IMR-90 (cell line): ENCODE data around the gene SLC25A24. TPM values are rescaled to one million over a fixed set of nuclear protein-coding genes. Genes with fewer than 3 reads are reported as not detected.

ENCODE experiments used
- ATAC-seq: fragments of 200-7000 bp; cut with Tn5 transposase; 2 replicates; pipeline ENCODE4 v1.9.1; 2020; ENCODE audit warnings: low read depth, mild to moderate bottlenecking, moderate library complexity
- BruUV-seq: library from RNA; stranded (reverse); fragments of 400-500 nt; replicated peaks from 2 replicates; lab custom pipeline; 2021; lab: Mats Ljungman, UMichigan
- CTCF ChIA-PET: fragments of 300-600 bp; formaldehyde crosslinking; extraction: SDS; loops from one replicate; lab custom pipeline; 2021; ENCODE audit warnings: antibody characterized with exemption; lab: Yijun Ruan, JAX
- POLR2A ChIA-PET: fragments of 300-600 bp; sonication (Branson Sonifier 250); formaldehyde crosslinking; loops from one replicate; lab custom pipeline; 2022; ENCODE audit warnings: antibody characterized with exemption; ENCODE audit not compliant: unreplicated experiment; lab: Charles Lee
- DNase-seq: peaks from one replicate; pipeline ENCODE4 v3.0.0; 2013
- H2AFZ ChIP-seq: replicated peaks from 2 replicates; pipeline ENCODE3; 2013; ENCODE audit warnings: low read length, mild to moderate bottlenecking; ENCODE audit not compliant: poor library complexity
- H2AK5ac ChIP-seq: 2 replicates; pipeline ENCODE4 v1.6.1; 2013; ENCODE audit warnings: low read depth, low read length, inconsistent platforms
- H2AK9ac ChIP-seq: replicated peaks from 2 replicates; pipeline ENCODE3; 2013; ENCODE audit warnings: mild to moderate bottlenecking, low read depth, low read length, moderate library complexity; ENCODE audit not compliant: poor library complexity
- H2BK120ac ChIP-seq: 2 replicates; pipeline ENCODE4 v1.6.1; 2013; ENCODE audit warnings: low read depth, low read length, inconsistent platforms
- H2BK15ac ChIP-seq: 3 replicates; pipeline ENCODE4 v1.6.1; 2013; ENCODE audit warnings: low read depth, low read length, inconsistent platforms
- H2BK20ac ChIP-seq: 2 replicates; pipeline ENCODE4 v1.6.1; 2013; ENCODE audit warnings: low read depth, mild to moderate bottlenecking, inconsistent platforms, low read length, moderate library complexity
- H2BK5ac ChIP-seq: 2 replicates; pipeline ENCODE4 v1.6.1; 2013; ENCODE audit warnings: mild to moderate bottlenecking, low read depth, low read length, inconsistent platforms; ENCODE audit not compliant: poor library complexity, severe bottlenecking
- H3K14ac ChIP-seq: replicated peaks from 2 replicates; pipeline ENCODE4 v1.6.1; 2013; ENCODE audit warnings: low read depth, low read length, inconsistent platforms
- H3K18ac ChIP-seq: 2 replicates; pipeline ENCODE4 v1.6.1; 2013; ENCODE audit warnings: low read depth, low read length, control low read depth
- H3K23ac ChIP-seq: 2 replicates; pipeline ENCODE4 v1.6.1; 2013; ENCODE audit warnings: low read depth, low read length, inconsistent platforms
- H3K27ac ChIP-seq: 2 replicates; pipeline ENCODE4 v1.5.1; 2013; ENCODE audit warnings: mild to moderate bottlenecking, control low read depth, low read length; ENCODE audit not compliant: insufficient read depth
- H3K27me3 ChIP-seq: 2 replicates; pipeline ENCODE4 v1.6.1; 2013; ENCODE audit warnings: low read length; ENCODE audit not compliant: control insufficient read depth, insufficient read depth
- H3K36me3 ChIP-seq: 2 replicates; pipeline ENCODE4 v1.6.1; 2013; ENCODE audit warnings: low read length, mixed read lengths; ENCODE audit not compliant: control insufficient read depth, insufficient read depth
- H3K4ac ChIP-seq: 2 replicates; pipeline ENCODE4 v1.6.1; 2013; ENCODE audit warnings: low read depth, low read length, inconsistent platforms
- H3K4me1 ChIP-seq: 2 replicates; pipeline ENCODE4 v1.6.1; 2013; ENCODE audit warnings: low read length, mixed read lengths; ENCODE audit not compliant: control insufficient read depth, insufficient read depth
- H3K4me2 ChIP-seq: 2 replicates; pipeline ENCODE4 v1.6.1; 2013; ENCODE audit warnings: low read depth, mild to moderate bottlenecking, control low read depth, low read length, moderate library complexity
- H3K4me3 ChIP-seq: 2 replicates; pipeline ENCODE4 v1.5.1; 2013; ENCODE audit warnings: low read depth, mild to moderate bottlenecking, control low read depth, low read length, moderate library complexity; ENCODE audit not compliant: insufficient read depth
- H3K56ac ChIP-seq: 2 replicates; pipeline ENCODE4 v1.6.1; 2013; ENCODE audit warnings: low read length, inconsistent platforms; ENCODE audit not compliant: insufficient read depth; ENCODE audit errors: extremely low read depth
- H3K79me1 ChIP-seq, 2 experiments: 2 replicates each; pipeline ENCODE4 v1.6.1; 2013; ENCODE audit warnings: low read length in 2 of 2, inconsistent platforms in 1 of 2, low read depth in 1 of 2
- H3K9ac ChIP-seq: 2 replicates; pipeline ENCODE4 v1.6.1; 2013; ENCODE audit warnings: low read depth, low read length, control low read depth
- H3K9me1 ChIP-seq: 2 replicates; pipeline ENCODE4 v1.6.1; 2013; ENCODE audit warnings: low read length, inconsistent platforms; ENCODE audit not compliant: insufficient read depth
- H3K9me3 ChIP-seq: 2 replicates; pipeline ENCODE4 v1.6.1; 2013; ENCODE audit warnings: low read length; ENCODE audit not compliant: control insufficient read depth, insufficient read depth
- H4K20me1 ChIP-seq: 2 replicates; pipeline ENCODE4 v1.6.1; 2013; ENCODE audit warnings: low read length, inconsistent platforms; ENCODE audit not compliant: insufficient read depth
- H4K5ac ChIP-seq: 2 replicates; pipeline ENCODE4 v1.6.1; 2013; ENCODE audit warnings: mild to moderate bottlenecking, low read depth, low read length, control low read depth
- H4K8ac ChIP-seq, 2 experiments: 2 replicates each; pipeline ENCODE4 v1.6.1; 2013; ENCODE audit warnings: low read depth in 2 of 2, low read length in 2 of 2, control low read depth in 1 of 2, inconsistent platforms in 1 of 2
- H4K91ac ChIP-seq: 2 replicates; pipeline ENCODE4 v1.6.1; 2013; ENCODE audit warnings: low read depth, low read length, inconsistent platforms; ENCODE audit not compliant: insufficient read depth
- CEBPB ChIP-seq: IDR thresholded peaks from 2 replicates; pipeline ENCODE4 v1.6.1; 2012; ENCODE audit warnings: low read depth, low read length, improper control_type of control experiment
- USF2 ChIP-seq: fragments of 150-350 bp; IDR thresholded peaks from 2 replicates; pipeline ENCODE4 v1.6.1; 2017; ENCODE audit warnings: mild to moderate bottlenecking, antibody characterized with exemption, low read length, low read depth
- WGBS, 2 experiments: methylation state at CpG; one replicate each; pipeline versions ENCODE4 v1.1.5 to v1.1.7; 2013; ENCODE audit warnings: missing lambda C conversion rate in 2 of 2; ENCODE audit not compliant: insufficient read length in 1 of 2; ENCODE audit errors: extremely low coverage in 2 of 2; 5-methylcytosine and 5-hydroxymethylcytosine counted together
- dilution Hi-C: fragments of 300-500 bp; cut with HindIII; formaldehyde crosslinking; loops from one replicate; pipeline ENCODE4 v1.14.3; 2018; ENCODE audit warnings: low sequenced_read_pairs; ENCODE audit not compliant: unreplicated experiment
- in situ Hi-C: fragments of 300-500 bp; cut with MboI; formaldehyde crosslinking; loops from 3 replicates; pipeline ENCODE4 v1.14.3; 2019; ENCODE audit warnings: low sequenced_read_pairs, inconsistent platforms, mixed read lengths
- intact Hi-C: fragments of 100-400 bp; cut with micrococcal nuclease; formaldehyde crosslinking; loops from 2 replicates; pipeline ENCODE4 v1.10.0; 2022
- polyA plus RNA-seq, 3 experiments: library from polyadenylated mRNA; depleted of rRNA; stranded (reverse); fragments of >200 nt; gene quantifications; 2 replicates each; pipeline ENCODE4 v1.2.3, GENCODE V29; 2012; ENCODE audit warnings: low replicate concordance in 1 of 3
- total RNA-seq: library from RNA; depleted of rRNA; stranded (reverse); fragments of >200 nt; gene quantifications from 2 replicates; pipeline ENCODE4 v1.2.3, GENCODE V29; 2012

Gene SLC25A24
- total and polyA plus RNA-seq, 2 of the 4 experiments (the other 2 are of a cell fraction) = 19.4 to 20.4 TPM

GRCh38 chr1:108158893-108159453 lies 41.2 kb downstream of the SLC25A24 start:
- TF ChIP-seq USF2 = no peak
- peak; percentile 50; the same call in 1 of the 2 replicates for TF ChIP-seq CEBPB
- Histone ChIP-seq H2AFZ (no peak overlapping the region), H3K27me3 (no peaks in the 10 kb centered on the region), H2BK5ac (no peak overlapping the region), H2AK9ac (no peak overlapping the region), H3K14ac (no peak overlapping the region), H4K8ac (no peak overlapping the region), H3K18ac (no peak overlapping the region), H3K9me3 (no peaks in the 10 kb centered on the region), H3K36me3 (peaks cover 12% of the 10 kb centered on the region), H3K56ac (no peak overlapping the region), H2BK120ac (no peak overlapping the region), H3K27ac (no peak overlapping the region), H4K91ac (no peak overlapping the region), H3K79me1 (peaks cover 9 to 12% of the 10 kb centered on the region in 2 experiments; a peak in 3 of 4 replicates), H2AK5ac (no peak overlapping the region), H3K23ac (no peak overlapping the region), H3K4me1 (no peaks in the 10 kb centered on the region), H4K5ac (no peak overlapping the region), H3K4ac (no peak overlapping the region), H2BK20ac (no peak overlapping the region), H3K4me2 (no peak overlapping the region), H2BK15ac (no peak overlapping the region), H3K4me3 (no peak overlapping the region), H3K9ac (no peak overlapping the region), H3K9me1 (peaks cover 3% of the 10 kb centered on the region; the same call in 1 of the 2 replicates), H4K20me1 (no peaks in the 10 kb centered on the region)
- ChIA-PET CTCF (no interaction called here), POLR2A (no interaction called here)
- no peak for DNase-seq
- no peak for ATAC-seq
- intact Hi-C loops (no loop called here), dilution Hi-C loops (no loop called here), in situ Hi-C loops (no loop called here)
- no TSS peak for BruUV-seq
- 100% methylated on average over 1 of the region's 7 CpGs; no CpG with 5 or more reads in 1 of the 2 experiments for WGBS, 2 experiments
